Muscle of back (tissue), 11 donors: ENCODE measurements around the gene CACNA1B. TPM values are rescaled to one million over a fixed set of nuclear protein-coding genes. Genes with fewer than 3 reads are reported as not detected.
"Not testable (repeated sequence)": the region's sequence is repeated elsewhere in the genome, so short reads cannot be mapped to it uniquely, and the experiment has no call there.

ENCODE experiments used
- DNase-seq, 3 donors: peaks; one replicate each; pipeline versions ENCODE4 v3.0.0 to v3.0.0-alpha.2; 2013
- polyA plus RNA-seq, 10 donors: library from polyadenylated mRNA; unstranded; fragments of 120-200 nt; gene quantifications; one replicate each; pipeline ENCODE4 v1.2.1, GENCODE V29; 2013; ENCODE audit not compliant: insufficient read length in 10 of 10

The CACNA1B gene
- polyA plus RNA-seq, 10 donors: 0.28 to 0.88 (median 0.47) TPM

DNA sequence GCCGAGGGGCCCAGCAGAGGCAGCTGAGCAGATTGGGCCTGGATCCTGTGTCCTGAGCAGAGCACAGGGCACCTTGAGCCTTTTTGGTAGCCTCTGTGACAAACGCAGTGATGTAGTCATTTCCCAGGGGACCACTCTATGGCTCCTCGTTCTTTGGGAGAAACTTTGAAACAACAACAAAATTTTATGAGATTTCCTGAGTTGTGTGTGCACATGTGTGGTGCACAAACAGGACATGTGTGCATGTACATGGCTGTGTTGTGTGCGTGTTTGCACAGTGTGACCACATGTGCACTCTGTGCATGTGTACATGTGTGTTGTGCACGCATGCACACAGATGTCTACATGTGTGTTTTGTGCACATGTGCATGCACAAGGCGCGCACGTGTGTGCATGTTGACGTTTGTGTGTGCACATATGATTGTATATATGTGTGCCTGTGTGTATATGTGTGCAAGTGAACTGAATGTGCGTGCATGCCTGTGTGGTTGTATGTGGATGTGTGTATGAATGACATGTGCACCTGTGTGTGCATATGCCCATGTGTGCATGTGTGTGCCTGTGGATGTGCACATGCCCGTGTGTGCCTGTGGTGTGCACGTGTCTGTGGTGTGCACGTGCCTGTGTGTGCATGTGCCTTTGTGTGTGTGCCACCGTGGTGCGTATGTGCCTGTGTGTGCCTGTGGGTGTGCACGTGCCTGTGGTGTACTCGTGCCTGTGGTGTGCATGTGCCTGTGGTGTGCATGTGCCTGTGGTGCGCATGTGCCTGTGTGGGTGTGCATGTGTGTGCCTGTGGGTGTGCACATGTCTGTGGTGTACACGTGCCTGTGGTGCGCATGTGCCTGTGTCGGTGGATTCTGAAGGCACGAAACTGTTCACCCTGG, 221.6 kb downstream of the CACNA1B start:
- no peak for DNase-seq

DNA sequence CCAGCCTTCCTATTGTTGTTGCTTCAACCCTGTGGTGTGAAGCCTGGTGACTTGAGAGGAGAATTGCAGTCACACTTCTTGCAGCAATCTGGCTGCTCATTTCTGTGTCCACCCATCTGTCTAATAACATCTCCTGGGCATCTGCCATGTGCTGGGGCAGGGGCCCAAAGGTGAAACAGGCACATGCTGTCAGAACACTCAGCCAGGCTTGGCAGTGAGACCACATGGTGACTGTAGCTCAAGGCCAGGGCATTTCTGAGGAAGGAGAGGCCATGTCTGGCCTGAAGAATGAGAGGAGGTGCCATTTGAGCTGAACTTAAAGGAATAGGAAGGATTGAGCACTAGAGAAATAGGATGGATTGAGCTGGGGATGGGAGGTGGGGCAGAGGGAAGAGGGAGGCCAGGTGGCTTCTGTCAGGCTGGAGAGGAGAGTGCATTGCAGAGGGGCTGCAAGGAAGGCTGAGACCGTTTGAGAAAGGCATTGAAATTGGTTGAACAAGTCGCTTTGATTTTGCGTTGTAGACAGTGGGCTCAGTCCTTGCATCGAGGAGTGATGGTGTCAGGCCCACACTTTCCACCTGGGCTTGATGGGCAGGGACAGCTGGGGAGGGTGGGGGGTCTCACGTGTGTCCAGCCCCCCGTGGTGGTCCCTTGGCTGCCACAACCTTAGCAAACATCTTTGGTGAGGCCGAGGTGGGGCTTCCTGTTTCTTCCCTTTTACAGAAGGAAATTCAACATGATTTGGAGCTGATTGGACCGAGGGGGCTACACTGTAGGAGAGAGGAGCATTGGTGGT, 222.4 kb downstream of the CACNA1B start:
- DNase-seq: no peak

DNA sequence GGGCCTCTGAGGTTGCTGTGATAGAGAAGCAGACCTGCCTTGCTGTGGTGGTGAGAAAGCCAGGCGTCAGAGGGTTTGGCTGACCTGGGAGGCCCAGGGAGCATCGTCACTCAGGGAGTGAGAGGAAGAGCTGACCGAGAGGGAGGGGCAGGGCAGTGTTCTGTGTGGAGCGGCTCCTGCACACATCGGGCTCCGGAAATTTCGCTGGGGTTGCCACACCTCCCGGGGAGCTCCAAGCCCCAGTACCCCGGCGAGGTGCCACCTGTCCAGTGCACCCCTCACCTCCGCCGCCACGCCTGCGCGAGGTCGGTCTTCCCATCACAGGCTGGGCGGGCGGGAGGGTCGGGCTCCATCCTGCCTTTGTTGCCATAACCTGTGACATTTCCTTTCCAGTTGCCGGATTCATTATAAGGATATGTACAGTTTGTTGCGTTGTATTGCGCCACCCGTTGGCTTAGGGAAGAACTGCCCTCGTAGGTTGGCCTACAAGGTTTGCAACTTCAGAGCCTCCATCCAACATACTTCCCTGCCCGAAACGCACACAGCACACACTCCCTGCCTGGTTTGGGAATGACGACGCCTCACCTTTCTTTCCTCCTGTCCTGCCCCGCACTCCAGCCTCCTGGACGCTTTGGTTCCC, 223.2 kb downstream of the CACNA1B start:
- no peak for DNase-seq

DNA sequence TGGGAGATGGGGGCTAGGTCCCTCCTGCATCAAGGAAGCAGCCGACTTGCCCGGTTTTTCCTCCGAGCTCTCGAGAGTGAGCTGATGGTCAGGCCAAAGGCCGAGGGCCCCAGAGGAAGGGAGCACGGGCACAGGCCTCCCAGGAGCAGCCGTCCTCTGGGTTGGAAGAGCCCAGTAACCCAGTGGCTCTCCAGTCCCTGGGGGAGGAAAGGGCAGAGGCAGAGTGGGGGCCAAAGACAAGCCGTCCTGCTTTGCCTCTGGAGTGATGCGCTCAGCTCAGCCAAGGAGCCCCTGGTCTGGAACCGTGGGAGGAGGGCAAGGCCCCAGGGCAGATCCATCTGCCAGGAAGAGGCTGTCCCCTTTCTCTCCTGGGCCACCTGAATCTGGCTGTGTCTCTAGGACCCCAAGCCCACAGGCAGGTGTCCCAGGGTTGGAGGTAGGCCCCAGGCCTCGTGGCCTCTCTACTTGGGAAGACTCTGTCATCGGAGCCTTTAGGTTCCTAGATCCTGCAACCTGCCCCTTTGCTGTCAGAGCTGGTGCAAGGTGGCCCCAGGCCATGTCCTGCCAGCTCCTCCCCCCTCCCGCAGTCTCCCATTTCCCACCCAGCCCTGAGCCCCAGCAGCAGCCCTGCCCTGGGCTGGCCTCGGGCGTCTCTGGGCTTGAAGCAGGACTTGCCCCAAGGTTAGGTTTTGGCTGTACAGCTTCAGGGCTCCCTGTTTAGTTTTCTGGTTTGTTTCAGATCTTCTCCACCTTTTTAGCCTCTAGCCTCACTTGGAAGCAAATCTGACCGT, 224.1 kb downstream of the CACNA1B start:
- DNase-seq: no peak

DNA sequence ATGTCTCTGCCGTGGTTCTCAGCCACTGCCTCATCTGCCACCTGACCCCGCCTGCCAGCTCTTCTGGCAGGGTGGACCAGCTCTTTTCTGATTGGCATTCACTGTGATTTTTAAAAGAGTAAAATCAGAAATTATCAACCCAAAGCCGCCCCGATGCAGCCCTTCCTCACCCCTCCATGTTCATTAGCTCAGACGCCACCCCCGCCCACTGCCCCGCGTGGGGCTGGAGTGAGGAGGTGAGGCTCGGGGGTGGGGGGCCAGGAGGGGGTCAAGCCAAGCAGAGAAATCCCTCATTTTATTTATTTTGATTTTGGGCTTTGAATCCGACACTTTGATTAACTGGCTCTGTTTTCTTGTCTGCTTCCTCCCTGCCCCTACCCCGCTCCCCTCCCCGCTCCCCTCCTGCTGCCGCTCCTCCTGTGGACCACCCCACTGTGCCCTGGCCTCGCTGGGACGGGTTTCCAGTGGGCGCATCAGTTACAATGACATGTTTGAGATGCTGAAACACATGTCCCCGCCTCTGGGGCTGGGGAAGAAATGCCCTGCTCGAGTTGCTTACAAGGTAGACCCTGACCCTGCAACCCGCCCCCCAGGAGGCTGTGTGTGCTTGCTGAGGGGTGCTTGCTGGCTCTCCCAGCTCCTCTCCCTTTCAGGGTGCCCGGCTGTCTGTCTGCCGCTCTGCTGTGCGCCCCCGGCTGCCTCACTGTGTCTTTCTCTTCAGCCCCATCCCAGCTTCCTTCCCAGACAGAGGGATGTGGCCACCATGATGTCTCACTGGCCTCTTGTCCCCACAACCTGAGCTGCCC, 224.9 kb downstream of the CACNA1B start:
- no peak for DNase-seq

DNA sequence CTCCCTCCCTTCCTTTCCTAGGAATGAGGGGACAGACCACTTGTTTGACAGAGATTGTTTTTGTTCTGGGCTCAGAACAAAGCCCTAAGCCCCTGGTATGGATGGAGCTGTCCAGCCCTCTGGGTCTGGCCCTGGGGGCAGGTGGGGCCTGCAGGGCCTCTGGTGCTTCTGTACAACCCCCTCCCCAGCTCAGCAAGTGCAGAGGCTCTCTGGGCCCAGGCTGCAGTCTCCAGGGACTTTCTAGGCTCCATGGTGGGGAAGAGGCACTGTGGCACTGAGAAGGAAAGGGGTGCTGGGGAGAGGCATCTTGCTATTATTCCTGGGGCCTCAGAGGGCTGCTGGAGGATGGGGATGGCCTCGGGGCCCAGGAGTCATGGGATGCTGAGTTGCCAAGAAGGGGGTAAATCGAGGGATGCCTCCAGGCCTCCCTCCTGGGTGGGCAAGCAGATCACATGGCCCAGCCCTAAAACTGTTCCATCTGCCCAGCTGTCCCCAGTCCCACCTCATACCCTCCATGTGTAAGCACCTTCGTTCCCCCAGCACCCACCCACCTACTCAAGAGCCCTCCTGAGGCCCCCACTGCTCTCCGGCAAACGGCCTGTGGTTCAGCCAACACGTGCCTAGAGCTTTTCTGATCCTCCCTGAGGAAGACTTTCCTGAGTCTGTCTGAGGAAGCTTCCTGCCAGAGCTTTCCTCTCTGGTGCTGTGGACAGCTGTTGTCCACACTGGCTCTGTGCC, 225.7 kb downstream of the CACNA1B start:
- DNase-seq: peak in 2 of 3 donors; percentile 13 to 31

DNA sequence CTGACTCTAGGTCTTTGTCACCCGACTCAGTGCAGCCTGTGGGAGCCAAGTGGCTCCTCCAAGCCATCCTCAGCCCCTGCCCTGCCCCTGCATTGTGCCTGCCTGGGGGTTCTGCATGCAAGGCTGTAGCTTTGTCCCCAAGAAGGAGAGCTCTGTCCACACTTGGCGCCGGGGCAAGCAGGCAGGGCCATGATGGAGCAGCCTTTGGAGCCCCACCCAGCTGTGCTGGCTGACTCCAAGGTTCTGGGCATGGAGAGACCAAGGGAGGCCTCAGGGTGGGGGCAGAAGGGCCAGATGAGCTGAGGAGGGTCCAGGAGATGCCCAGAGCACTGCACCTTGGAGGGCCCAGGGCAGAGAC, 226.2 kb downstream of the CACNA1B start:
- peak in 1 of 3 donors; percentile 11 for DNase-seq

DNA sequence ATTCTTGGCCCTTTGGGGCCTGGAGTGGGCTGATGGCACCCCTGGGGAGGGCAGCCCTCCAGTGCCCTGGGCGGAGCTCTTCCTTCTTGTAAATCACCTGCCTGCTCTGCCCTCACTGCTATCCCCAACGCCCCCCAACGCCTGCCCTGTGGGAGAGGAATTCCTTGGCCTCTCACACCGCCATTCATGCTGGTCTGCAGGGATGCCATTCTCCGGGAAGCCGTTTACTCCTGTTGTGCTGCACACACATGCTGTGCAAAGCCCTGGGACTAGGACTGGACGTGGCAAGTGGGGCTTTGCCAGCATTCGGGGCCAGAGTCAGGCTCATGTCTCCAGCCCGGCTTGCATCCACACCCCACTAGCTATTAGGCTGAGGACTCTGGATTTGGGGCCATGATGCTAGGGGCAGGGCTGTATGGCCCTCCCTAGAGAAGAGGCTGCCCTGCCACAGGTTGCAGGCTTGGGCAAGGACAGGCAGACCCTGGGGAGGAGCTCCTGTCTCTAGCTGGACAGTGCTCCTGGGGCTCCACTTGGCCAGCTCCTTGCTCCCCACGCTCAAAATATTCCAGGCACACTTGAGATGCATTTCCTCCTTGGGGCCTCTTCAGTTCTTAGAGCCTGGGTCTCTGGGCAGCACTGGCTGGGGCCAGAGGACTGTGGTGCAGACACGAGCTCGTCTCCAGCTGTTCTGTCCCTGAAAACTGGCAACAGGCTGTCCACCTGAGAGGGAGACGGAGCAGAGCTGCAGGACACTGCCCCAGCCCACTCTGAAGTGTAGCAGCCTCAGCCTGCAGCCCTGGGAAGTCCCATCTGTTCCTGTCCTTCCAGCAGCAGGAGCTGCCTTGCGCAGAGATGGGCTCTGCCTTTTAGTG, 226.9 kb downstream of the CACNA1B start:
- no peak for DNase-seq

DNA sequence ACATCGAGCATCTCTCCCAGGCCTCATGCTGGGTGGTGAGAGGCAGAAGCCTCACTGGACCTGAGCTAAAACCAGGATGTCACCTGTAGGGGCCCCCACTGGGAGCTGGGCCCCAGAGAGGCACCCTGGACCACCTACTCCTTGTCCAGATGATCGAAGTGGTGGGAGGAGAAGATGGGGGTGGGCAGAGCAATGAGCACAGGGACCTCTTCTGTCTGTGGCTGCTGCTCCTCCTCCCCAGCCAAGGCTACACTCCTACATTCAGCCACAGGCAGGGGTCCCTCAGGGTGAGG, 227.5 kb downstream of the CACNA1B start:
- no peak for DNase-seq

DNA sequence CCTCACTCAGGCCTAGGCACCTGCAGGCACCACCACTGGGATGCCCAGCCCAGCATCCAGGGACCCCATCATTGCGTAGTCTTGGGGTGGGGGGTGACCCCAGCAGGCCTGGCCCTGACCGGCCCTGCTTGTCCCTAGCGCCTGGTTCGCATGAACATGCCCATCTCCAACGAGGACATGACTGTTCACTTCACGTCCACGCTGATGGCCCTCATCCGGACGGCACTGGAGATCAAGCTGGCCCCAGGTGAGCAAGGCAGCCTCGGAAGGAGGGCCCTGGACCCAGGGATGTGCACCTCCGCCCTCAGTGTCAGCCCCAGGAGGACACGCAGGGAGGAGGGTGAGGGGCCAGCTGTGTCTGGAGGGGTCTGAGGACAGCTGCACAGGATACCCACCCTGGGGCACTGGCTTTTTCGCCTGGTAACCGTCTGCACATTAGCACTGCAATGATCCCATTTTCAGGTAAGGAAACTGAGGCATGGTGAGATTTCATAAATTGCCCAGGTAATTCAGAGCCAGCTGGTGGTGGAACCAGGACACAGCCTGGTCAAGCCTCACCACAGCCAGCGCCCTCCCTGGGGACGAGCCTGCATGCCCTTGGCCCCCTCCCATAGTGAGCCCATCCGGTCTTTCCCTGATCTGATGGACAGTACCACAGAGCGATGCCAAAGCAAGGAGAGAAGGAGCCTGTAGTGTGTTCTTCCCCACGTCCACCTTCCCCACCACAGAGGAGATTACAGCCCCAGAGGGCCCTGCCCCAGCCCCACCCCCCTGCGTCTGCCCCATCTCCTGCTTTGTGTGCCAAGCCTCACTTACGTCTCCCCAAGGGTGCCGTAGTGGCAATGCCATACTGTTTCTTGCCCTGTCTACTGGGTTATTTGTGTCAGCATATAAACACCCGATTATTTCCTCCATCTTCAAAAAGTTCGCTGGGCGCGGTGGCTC, 228.3 kb downstream of the CACNA1B start:
- no peak for DNase-seq

DNA sequence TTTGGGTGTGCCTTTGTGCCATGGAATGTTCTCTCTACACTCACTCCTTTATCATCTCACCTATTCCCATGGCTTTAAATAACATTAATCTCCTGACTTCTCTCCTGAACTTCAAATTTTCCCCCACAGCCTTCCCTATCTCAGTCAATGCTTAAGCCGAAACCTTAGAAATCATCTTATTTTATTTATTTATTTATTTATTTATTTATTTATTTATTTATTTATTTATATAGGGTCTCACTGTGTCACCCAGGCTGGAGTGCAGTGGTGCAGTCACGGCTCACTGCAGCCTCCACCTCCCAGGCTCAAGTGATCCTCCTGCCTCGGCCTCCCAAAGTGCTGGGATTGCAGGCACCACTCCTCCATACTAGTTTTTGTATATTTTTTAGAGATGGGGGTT, 229.5 kb downstream of the CACNA1B start:
- not testable (repeated sequence) for DNase-seq

DNA sequence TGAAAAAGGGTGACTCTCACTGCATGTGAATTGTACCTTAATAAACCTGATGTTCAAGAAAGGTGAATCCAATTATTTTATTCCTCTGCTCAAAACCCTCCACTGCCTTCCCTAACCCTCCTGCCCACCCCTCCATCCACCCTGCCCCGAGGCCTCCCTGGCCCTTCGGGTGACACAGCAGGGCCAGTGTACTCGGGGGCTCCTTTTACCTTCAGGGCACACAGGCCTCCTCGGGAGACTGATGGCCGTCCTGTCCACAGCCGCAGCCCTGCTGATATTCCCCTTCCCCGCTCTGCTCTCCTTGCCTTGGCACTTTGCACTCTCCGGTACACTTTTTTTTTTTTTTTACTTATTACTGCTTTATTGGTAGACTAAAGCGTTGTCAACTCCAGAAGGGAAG, 234.0 kb downstream of the CACNA1B start:
- DNase-seq: no peak

DNA sequence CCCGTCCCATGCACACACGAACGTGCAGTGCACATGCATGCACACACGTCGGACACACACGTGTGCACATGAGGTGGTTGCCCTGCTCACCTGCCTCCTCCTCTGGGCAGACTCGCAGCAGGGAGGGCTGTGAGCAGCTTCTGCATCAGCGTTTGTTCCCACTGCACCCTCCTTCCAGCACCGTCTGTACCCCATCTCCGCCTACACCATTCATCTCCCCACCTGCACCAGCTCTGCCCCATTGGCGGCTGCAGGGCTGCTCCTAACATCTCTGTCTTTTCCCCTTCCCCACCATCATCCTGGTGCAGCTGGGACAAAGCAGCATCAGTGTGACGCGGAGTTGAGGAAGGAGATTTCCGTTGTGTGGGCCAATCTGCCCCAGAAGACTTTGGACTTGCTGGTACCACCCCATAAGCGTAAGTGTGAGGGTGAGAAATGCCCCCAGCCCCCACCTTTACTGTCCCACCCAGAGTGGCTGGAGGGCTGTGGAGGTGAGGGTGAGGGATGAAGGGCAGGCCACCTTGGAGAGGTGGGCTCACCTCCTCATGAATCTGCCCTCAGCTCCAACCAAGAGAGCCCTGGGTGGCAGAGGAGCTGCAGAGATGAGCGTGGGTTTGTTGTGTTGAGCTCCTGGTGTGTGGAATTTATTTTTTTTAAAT, 234.6 kb downstream of the CACNA1B start:
- DNase-seq: no peak

DNA sequence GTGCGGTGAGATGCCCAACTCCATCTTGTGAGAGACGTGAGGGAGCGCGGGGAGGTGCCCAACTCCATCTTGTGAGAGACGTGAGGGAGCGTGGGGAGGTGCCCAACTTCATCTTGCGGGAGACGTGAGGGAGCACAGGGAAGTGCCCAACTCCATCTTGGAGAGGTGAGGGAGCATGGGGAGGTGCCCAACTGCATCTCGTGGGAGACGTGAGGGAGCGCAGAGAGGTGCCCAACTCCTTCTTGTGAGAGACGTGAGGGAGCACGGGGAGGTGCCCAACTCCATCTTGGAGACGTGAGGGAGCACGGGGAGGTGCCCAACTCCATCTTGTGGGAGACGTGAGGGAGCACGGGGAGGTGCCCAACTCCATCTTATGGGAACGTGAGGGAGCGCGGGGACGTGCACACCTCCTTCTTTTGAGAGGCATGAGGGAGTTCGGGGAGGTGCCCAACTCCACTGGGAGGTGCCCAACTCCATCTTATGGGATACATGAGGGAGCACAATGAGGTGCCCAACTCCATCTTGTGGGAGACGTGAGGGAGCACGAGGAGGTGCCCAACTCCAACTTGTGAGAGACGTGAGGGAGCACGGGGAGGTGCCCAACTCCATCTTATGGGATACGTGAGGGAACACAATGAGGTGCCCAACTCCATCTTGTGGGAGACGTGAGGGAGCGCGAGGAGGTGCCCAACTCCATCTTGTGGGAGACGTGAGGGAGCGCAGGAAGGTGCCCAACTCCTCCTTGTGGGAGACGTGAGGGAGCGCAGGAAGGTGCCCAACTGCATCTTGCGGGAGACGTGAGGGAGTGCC, 235.4 kb downstream of the CACNA1B start:
- DNase-seq: no peak

DNA sequence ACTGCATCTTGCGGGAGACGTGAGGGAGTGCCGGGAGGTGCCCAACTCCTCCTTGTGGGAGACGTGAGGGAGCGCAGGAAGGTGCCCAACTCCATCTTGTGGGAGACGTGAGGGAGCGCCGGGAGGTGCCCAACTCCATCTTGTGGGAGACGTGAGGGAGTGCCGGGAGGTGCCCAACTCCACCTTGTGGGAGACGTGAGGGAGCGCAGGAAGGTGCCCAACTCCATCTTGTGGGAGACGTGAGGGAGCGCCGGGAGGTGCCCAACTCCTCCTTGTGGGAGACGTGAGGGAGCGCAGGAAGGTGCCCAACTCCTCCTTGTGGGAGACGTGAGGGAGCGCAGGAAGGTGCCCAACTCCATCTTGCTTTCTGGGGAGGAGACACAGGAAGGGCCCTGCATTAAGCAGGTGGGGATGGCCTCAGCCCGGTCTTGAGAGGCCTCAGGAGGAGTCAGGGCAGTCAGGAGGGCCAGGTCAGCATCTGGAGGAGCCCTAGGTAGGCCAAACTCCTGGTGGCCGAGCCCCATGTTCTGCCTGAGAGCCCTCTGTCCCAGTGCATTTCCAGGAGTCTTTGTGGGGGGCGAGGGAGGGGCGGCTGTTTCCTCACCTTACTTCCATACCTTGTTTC, 236.2 kb downstream of the CACNA1B start:
- not testable (repeated sequence) for DNase-seq
